CD8-positive, alpha-beta memory T cell (primary cell): Measurements from ENCODE around the gene SRRM2. TPM values are rescaled to one million over a fixed set of nuclear protein-coding genes. Genes with fewer than 3 reads are reported as not detected.

Experiments used
- CTCF ChIA-PET: fragments of 350-600 bp; sonication (Branson Sonifier 250); formaldehyde crosslinking; loops from one replicate; lab custom pipeline; 2021; ENCODE audit warnings: antibody characterized with exemption; lab: Charles Lee
- POLR2A ChIA-PET: fragments of 350-600 bp; sonication (Branson Sonifier 250); formaldehyde crosslinking; loops from one replicate; lab custom pipeline; 2021; ENCODE audit warnings: antibody characterized with exemption; lab: Charles Lee
- DNase-seq, 5 donors: peaks; one replicate each; pipeline versions ENCODE4 v3.0.0 to v3.0.0-alpha.2; 2020 to 2022; ENCODE audit warnings: mixed read lengths in 1 of 5
- H3K27ac ChIP-seq: one replicate; pipeline ENCODE4 v1.7.0; 2013; ENCODE audit warnings: low read depth, mild to moderate bottlenecking, low read length, moderate library complexity
- H3K27me3 ChIP-seq: 2 replicates; pipeline ENCODE4 v1.7.0; 2013; ENCODE audit warnings: low read length, mild to moderate bottlenecking; ENCODE audit not compliant: insufficient read depth, poor library complexity, severe bottlenecking
- H3K36me3 ChIP-seq: 2 replicates; pipeline ENCODE4 v1.7.0; 2013; ENCODE audit warnings: mild to moderate bottlenecking, low read length, moderate library complexity; ENCODE audit not compliant: insufficient read depth
- H3K4me1 ChIP-seq: 2 replicates; pipeline ENCODE4 v1.7.0; 2013; ENCODE audit warnings: mild to moderate bottlenecking, low read length, moderate library complexity; ENCODE audit not compliant: insufficient read depth
- H3K4me3 ChIP-seq: 2 replicates; pipeline ENCODE4 v1.7.0; 2013; ENCODE audit warnings: mild to moderate bottlenecking, low read length
- H3K9me3 ChIP-seq: 2 replicates; pipeline ENCODE4 v1.7.0; 2013; ENCODE audit warnings: mild to moderate bottlenecking, low read length
- H3K27ac Mint-ChIP-seq, 8 donors: one replicate each; pipeline ENCODE4 v1.8.0; 2020 to 2021; ENCODE audit warnings: mixed read lengths in 8 of 8, mild to moderate bottlenecking in 6 of 8, inconsistent platforms in 3 of 8, moderate library complexity in 3 of 8
- H3K27me3 Mint-ChIP-seq, 2 donors: one replicate each; pipeline ENCODE4 v1.8.0; 2020 to 2021; ENCODE audit warnings: mixed read lengths in 2 of 2, mild to moderate bottlenecking in 1 of 2, moderate library complexity in 1 of 2
- H3K36me3 Mint-ChIP-seq, 3 donors: one replicate each; pipeline ENCODE4 v1.8.0; 2020 to 2021; ENCODE audit warnings: mixed read lengths in 3 of 3, inconsistent platforms in 1 of 3, mild to moderate bottlenecking in 1 of 3
- H3K4me1 Mint-ChIP-seq, 3 donors: one replicate each; pipeline ENCODE4 v1.8.0; 2020 to 2021; ENCODE audit warnings: mixed read lengths in 3 of 3, inconsistent platforms in 1 of 3, mild to moderate bottlenecking in 1 of 3
- H3K4me3 Mint-ChIP-seq, 7 donors: one replicate each; pipeline ENCODE4 v1.8.0; 2020 to 2021; ENCODE audit warnings: mixed read lengths in 7 of 7, mild to moderate bottlenecking in 6 of 7, moderate library complexity in 4 of 7, inconsistent platforms in 2 of 7
- H3K9me3 Mint-ChIP-seq, 5 donors: one replicate each; pipeline ENCODE4 v1.8.0; 2020 to 2022; ENCODE audit warnings: mixed read lengths in 5 of 5, mild to moderate bottlenecking in 3 of 5, moderate library complexity in 2 of 5, inconsistent platforms in 1 of 5
- polyA plus RNA-seq: library from polyadenylated mRNA; unstranded; fragments of 300-500 nt; fragmentation: Illumina TruSeq; gene quantifications from one replicate; pipeline ENCODE4 v1.2.3, GENCODE V29; 2021
- total RNA-seq, 2 experiments: library from RNA; stranded (reverse); gene quantifications; one replicate each; pipeline ENCODE4 v1.2.3, GENCODE V29; 2021

The SRRM2 gene
- total and polyA plus RNA-seq, 3 experiments from 2014 or later, result 130 to 529 (median 517) TPM

DNA sequence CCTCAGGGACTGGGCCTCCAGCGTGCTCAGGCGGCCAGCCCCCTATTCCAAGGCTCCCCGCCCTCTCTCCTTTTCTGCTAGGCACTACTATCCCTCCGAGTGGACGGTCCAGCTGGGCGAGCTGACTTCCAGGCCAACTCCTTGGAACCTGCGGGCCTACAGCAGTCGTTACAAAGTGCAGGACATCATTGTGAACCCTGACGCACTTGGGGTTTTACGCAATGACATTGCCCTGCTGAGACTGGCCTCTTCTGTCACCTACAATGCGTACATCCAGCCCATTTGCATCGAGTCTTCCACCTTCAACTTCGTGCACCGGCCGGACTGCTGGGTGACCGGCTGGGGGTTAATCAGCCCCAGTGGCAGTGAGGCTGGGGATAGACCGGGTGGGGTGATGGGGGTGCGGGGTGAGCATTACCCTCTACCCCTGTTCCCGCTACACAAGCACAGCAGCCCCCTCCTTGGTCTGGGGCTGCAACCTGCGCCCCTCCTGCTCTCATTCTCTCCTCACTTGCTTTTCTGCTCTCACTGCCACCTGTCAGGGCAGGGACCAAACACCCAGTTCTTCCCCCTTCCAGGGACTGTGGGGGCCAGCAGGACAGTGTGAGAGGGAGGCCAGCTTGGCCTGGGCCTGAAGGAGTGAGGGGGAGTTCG is 46.9 kb downstream of the SRRM2 start:
- no peaks in the 10 kb centered on the region for H3K36me3 Mint-ChIP-seq
- H3K9me3 ChIP-seq, result no peaks in the 10 kb centered on the region
- no peak overlapping the region for H3K27ac Mint-ChIP-seq
- H3K4me3 ChIP-seq, result no peak overlapping the region
- ChIA-PET CTCF (no interaction called here), POLR2A (no interaction called here)
- peaks cover 13 to 29% of the 10 kb centered on the region in 2 donors for H3K27me3 Mint-ChIP-seq
- H3K4me1 Mint-ChIP-seq, result no peaks in the 10 kb centered on the region
- no peaks in the 10 kb centered on the region for H3K27me3 ChIP-seq
- H3K9me3 Mint-ChIP-seq, result peaks cover 0 to 7% (median 4%) of the 10 kb centered on the region in 5 donors
- no peak overlapping the region for H3K27ac ChIP-seq
- no peaks in the 10 kb centered on the region for H3K36me3 ChIP-seq
- H3K4me1 ChIP-seq, result no peaks in the 10 kb centered on the region
- peak in 1 of 5 donors; percentile 31 for DNase-seq
- H3K4me3 Mint-ChIP-seq, result no peak overlapping the region

DNA sequence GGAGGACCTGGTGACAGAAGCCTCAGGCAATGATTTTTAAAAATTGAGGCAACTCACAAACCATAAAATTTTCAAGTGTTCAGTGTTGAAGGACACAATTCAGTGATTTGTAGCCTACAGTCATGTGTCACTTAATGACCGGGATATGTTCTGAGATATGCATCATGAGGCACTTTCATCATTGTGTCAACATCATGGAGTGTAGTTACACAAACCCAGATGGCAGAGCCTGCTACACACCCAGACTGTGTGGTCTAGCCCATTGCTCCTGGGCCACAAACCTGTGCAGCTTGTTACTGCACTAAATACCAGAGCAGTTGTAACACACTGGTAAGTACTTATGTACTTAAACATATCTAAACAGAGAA is 47.4 kb downstream of the SRRM2 start:
- Mint-ChIP-seq H3K36me3 (no peaks in the 10 kb centered on the region), H3K9me3 (peaks cover 0 to 8% (median 4%) of the 10 kb centered on the region in 5 donors), H3K27ac (peak overlapping the region in 1 of 8 donors; percentile 68), H3K27me3 (peaks cover 10 to 24% of the 10 kb centered on the region in 2 donors), H3K4me1 (no peaks in the 10 kb centered on the region), H3K4me3 (no peak overlapping the region)
- DNase-seq, result no peak
- ChIA-PET CTCF (interaction anchor here (1.0 kb wide), 1 partner anchor 12 kb away, joined by 3 read pairs; no protein-coding TSS in a partner anchor), POLR2A (no interaction called here)
- H3K27me3 ChIP-seq, result no peaks in the 10 kb centered on the region
- H3K27ac ChIP-seq, result no peak overlapping the region
- no peaks in the 10 kb centered on the region for H3K36me3 ChIP-seq
- H3K4me3 ChIP-seq, result no peak overlapping the region
- no peaks in the 10 kb centered on the region for H3K9me3 ChIP-seq
- H3K4me1 ChIP-seq, result no peaks in the 10 kb centered on the region

DNA sequence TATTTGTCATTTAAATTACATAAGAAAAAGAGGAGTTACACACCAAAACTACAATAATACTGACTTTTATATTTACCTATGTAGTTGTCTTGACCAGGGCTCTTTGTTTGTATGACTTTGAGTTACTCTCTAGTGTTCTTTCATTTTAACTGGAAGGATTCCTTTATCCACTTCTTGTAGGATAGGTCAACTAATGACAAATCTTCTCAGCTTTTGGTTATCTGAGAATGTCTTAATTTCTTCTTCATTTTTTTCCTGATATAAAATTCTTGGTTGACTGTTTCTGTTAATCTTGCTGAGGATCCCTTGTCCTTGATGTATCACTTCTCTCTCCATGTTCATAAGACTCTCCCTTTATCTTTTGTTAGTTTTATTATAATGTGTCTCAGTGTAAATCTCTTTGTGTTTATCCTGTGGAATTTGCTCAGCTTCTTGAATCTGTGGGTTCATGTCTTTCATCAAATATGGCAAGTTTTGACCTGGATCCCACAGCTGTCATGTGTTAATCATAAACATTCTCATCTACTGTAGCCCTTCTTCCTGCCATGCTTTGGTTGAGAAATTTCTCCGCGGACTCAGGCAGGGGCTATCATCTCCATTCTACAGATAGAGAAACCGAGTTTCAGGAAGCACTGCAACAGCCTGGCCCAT is 51.2 kb downstream of the SRRM2 start:
- H3K36me3 Mint-ChIP-seq, result no peaks in the 10 kb centered on the region
- no peak overlapping the region for H3K27ac Mint-ChIP-seq
- H3K27me3 Mint-ChIP-seq, result peaks cover 9 to 33% of the 10 kb centered on the region in 2 donors
- H3K27ac ChIP-seq, result no peak overlapping the region
- DNase-seq, result no peak
- POLR2A ChIA-PET, result no interaction called here
- no peaks in the 10 kb centered on the region for H3K27me3 ChIP-seq
- H3K4me3 ChIP-seq, result no peak overlapping the region
- H3K9me3 Mint-ChIP-seq, result peaks cover 0 to 8% (median 4%) of the 10 kb centered on the region in 5 donors
- H3K4me1 ChIP-seq, result no peaks in the 10 kb centered on the region
- CTCF ChIA-PET, result no interaction called here
- no peaks in the 10 kb centered on the region for H3K9me3 ChIP-seq
- H3K4me1 Mint-ChIP-seq, result no peaks in the 10 kb centered on the region
- H3K36me3 ChIP-seq, result no peaks in the 10 kb centered on the region
- H3K4me3 Mint-ChIP-seq, result peak overlapping the region in 1 of 7 donors; percentile 63

DNA sequence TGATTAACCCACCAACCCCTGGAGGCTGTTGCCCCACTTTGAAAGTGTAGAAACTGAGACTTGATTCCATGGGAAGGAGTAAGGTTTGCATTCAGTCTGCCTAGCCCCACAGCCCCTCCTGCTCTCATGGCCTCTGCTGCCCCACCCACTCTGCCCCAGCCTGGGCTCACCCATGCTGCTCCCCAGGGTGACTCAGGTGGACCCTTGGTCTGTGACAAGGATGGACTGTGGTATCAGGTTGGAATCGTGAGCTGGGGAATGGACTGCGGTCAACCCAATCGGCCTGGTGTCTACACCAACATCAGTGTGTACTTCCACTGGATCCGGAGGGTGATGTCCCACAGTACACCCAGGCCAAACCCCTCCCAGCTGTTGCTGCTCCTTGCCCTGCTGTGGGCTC is 52.3 kb downstream of the SRRM2 start:
- Mint-ChIP-seq H3K9me3 (peaks cover 3 to 10% (median 4%) of the 10 kb centered on the region in 5 donors), H3K27me3 (peaks cover 10 to 41% of the 10 kb centered on the region in 2 donors), H3K27ac (no peak overlapping the region), H3K4me1 (no peaks in the 10 kb centered on the region), H3K4me3 (no peak overlapping the region), H3K36me3 (peaks cover 0 to 6% (median 0%) of the 10 kb centered on the region in 3 donors)
- ChIA-PET POLR2A (no interaction called here), CTCF (no interaction called here)
- Histone ChIP-seq H3K4me3 (no peak overlapping the region), H3K36me3 (no peaks in the 10 kb centered on the region), H3K27ac (no peak overlapping the region), H3K27me3 (no peaks in the 10 kb centered on the region), H3K4me1 (no peaks in the 10 kb centered on the region), H3K9me3 (no peaks in the 10 kb centered on the region)
- DNase-seq, result peak in 1 of 5 donors; percentile 32

DNA sequence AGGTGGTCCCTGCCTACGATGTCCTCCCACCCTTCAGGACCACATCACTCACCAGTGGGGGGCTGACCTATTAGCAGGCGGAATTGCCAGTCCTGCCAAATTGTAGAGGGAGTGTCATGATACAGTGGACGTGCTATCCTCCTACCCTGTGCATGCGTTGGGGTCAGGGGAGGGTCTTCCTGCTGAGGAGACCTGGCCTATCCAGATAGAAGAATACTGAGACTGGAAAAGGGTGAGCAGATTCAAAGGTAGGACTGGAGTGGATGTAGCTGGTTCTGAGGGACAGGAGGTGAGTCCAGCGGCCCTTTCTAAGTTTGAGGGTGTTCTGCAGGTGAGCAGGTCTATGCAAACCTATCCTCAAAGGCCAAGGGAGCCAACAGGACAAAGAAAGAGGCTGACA is 53.8 kb downstream of the SRRM2 start:
- ChIA-PET POLR2A (interaction anchor here (0.7 kb wide), 1 partner anchor 60 kb away, joined by 3 read pairs; no protein-coding TSS in a partner anchor), CTCF (no interaction called here)
- Mint-ChIP-seq H3K4me3 (no peak overlapping the region), H3K4me1 (no peaks in the 10 kb centered on the region), H3K9me3 (peaks cover 3 to 10% (median 4%) of the 10 kb centered on the region in 5 donors), H3K36me3 (peaks cover 0 to 6% (median 2%) of the 10 kb centered on the region in 3 donors), H3K27me3 (peaks cover 13 to 48% of the 10 kb centered on the region in 2 donors), H3K27ac (no peak overlapping the region)
- H3K36me3 ChIP-seq, result no peaks in the 10 kb centered on the region
- DNase-seq, result peak in 1 of 5 donors; percentile 6
- H3K27ac ChIP-seq, result no peak overlapping the region
- H3K9me3 ChIP-seq, result no peaks in the 10 kb centered on the region
- no peaks in the 10 kb centered on the region for H3K27me3 ChIP-seq
- no peaks in the 10 kb centered on the region for H3K4me1 ChIP-seq
- no peak overlapping the region for H3K4me3 ChIP-seq

DNA sequence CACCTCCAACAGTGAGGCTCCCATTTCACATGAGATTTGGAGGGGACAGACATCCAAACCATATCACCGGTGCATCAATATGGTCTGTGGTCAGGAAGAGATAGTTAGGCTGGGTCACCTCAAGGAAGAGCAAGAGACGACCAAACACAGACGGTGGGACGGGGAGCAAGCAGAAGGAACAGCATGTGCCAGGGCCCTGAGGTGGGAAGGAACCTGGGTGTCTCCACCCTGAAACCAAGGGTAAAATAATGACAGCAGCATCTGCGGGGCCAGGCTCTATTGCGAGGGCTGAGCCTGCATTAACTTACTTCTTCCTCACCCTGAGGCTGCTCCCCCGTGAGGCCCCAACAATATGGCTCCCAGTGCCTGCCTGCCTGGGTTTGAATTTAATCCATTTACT is 55.7 kb downstream of the SRRM2 start:
- Mint-ChIP-seq H3K27ac (peak overlapping the region in 1 of 8 donors; percentile 36), H3K4me1 (no peaks in the 10 kb centered on the region), H3K9me3 (peaks cover 3 to 10% (median 4%) of the 10 kb centered on the region in 5 donors), H3K27me3 (peaks cover 13 to 55% of the 10 kb centered on the region in 2 donors), H3K36me3 (peaks cover 0 to 6% (median 2%) of the 10 kb centered on the region in 3 donors), H3K4me3 (no peak overlapping the region)
- Histone ChIP-seq H3K27ac (no peak overlapping the region), H3K36me3 (no peaks in the 10 kb centered on the region), H3K27me3 (peaks cover 8% of the 10 kb centered on the region), H3K4me1 (no peaks in the 10 kb centered on the region), H3K9me3 (no peaks in the 10 kb centered on the region), H3K4me3 (no peak overlapping the region)
- ChIA-PET CTCF (no interaction called here), POLR2A (no interaction called here)
- DNase-seq, result peak in 1 of 5 donors; percentile 15

DNA sequence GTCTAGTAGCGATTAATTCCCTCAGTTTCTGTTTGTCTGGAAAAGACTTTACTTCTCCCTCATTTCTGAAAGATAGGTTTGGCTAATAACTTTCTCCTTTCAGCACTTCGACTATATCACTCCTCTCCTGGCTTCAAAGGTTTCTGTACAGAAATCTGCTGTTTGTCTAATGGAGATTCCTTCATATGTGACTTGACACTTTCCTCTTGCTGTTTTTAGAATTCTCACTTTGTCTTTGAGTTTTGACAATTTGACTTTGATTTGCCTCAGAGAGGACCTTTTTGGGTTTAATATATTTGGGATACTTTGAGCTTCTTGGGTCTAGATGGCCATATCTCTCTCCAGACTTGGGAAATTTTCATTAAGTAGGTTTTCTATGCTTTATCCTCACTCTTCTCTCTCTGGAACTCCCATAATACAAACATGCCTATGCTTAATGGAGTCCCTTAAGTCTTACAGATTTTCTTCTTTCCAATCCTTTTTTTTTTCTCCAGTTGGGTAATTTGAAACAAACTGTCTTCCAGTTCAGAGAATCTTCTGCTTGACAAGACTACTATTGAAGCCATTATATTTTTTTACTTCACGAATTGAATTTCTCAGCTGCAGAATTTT is 56.8 kb downstream of the SRRM2 start:
- POLR2A ChIA-PET, result no interaction called here
- Histone ChIP-seq H3K4me3 (no peak overlapping the region), H3K27me3 (peaks cover 8% of the 10 kb centered on the region), H3K36me3 (no peaks in the 10 kb centered on the region), H3K27ac (no peak overlapping the region), H3K9me3 (no peaks in the 10 kb centered on the region), H3K4me1 (no peaks in the 10 kb centered on the region)
- CTCF ChIA-PET, result no interaction called here
- peaks cover 0 to 6% (median 2%) of the 10 kb centered on the region in 3 donors for H3K36me3 Mint-ChIP-seq
- DNase-seq, result no peak
- H3K27ac Mint-ChIP-seq, result no peak overlapping the region
- H3K4me3 Mint-ChIP-seq, result no peak overlapping the region
- H3K9me3 Mint-ChIP-seq, result peaks cover 0 to 3% (median 2%) of the 10 kb centered on the region in 5 donors
- H3K4me1 Mint-ChIP-seq, result no peaks in the 10 kb centered on the region
- peaks cover 13 to 58% of the 10 kb centered on the region in 2 donors for H3K27me3 Mint-ChIP-seq

DNA sequence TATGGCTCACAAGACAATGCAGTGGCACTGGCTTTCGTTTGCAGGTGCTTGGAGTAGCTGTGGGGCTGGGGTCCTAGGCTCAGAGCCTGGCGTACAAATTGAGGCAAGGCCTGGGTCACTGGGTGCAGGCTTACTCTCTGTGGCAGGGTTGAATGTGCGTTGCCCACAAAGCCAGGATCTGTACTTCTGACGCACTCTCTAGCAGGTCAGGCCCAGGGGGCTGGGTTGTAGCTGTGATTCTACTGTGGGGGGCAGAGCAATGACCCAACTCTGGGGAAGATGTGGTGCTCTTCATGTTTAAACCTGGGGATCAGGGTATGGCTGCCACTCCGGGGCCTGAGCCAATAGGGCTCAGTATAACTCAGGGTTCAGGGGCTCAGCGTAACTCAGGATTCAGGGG is 58.2 kb downstream of the SRRM2 start:
- peaks cover 0 to 6% (median 2%) of the 10 kb centered on the region in 3 donors for H3K36me3 Mint-ChIP-seq
- peaks cover 0 to 3% (median 0%) of the 10 kb centered on the region in 5 donors for H3K9me3 Mint-ChIP-seq
- DNase-seq, result peak in 1 of 5 donors; percentile 9
- H3K36me3 ChIP-seq, result no peaks in the 10 kb centered on the region
- no peaks in the 10 kb centered on the region for H3K9me3 ChIP-seq
- ChIA-PET CTCF (no interaction called here), POLR2A (no interaction called here)
- H3K4me3 Mint-ChIP-seq, result no peak overlapping the region
- no peak overlapping the region for H3K27ac ChIP-seq
- H3K27ac Mint-ChIP-seq, result no peak overlapping the region
- H3K27me3 ChIP-seq, result peaks cover 8% of the 10 kb centered on the region
- no peaks in the 10 kb centered on the region for H3K4me1 ChIP-seq
- no peaks in the 10 kb centered on the region for H3K4me1 Mint-ChIP-seq
- H3K27me3 Mint-ChIP-seq, result peaks cover 9 to 53% of the 10 kb centered on the region in 2 donors
- H3K4me3 ChIP-seq, result no peak overlapping the region
